EH (cell line): Measurements from ENCODE around the gene TMEM134.
"Not testable (repeated sequence)": the region's sequence is repeated elsewhere in the genome, so short reads cannot be mapped to it uniquely, and the experiment has no call there.

Source experiments
- DNase-seq: peaks from one replicate; pipeline ENCODE4 v3.0.0-alpha.2; 2015; ENCODE audit warnings: low read depth

The TMEM134 gene

GRCh38 chr11:67485873-67486361 is 16.9 kb upstream of the TMEM134 start:
- not testable (repeated sequence) for DNase-seq

GRCh38 chr11:67484847-67485311 is 15.8 kb upstream of the TMEM134 start:
- DNase-seq, result no peak

GRCh38 chr11:67483831-67484665 is 15.0 kb upstream of the TMEM134 start:
- no peak for DNase-seq

- DNase-seq, result peak; percentile 98
These were observed 14.1 kb upstream of the TMEM134 start, which contains the start of gene AIP for GRCh38 chr11:67482827-67483798. AIP (plus strand) TSS chr11:67483026; CDS start chr11:67483159, 133 bp downstream.

GRCh38 chr11:67482275-67482826 is 13.3 kb upstream of the TMEM134 start:
- DNase-seq, result no peak

GRCh38 chr11:67477344-67478050 is 8.4 kb upstream of the TMEM134 start:
- not testable (repeated sequence) for DNase-seq

- DNase-seq, result not testable (repeated sequence)
These were observed 7.6 kb upstream of the TMEM134 start for GRCh38 chr11:67476692-67477091.

GRCh38 chr11:67472882-67473281 is 3.8 kb upstream of the TMEM134 start:
- no peak for DNase-seq

GRCh38 chr11:67470337-67471002 is 1.4 kb upstream of the TMEM134 start:
- no peak for DNase-seq

GRCh38 chr11:67469508-67469811 is 409 bp upstream of the TMEM134 start:
- DNase-seq, result no peak

GRCh38 chr11:67468456-67468758 is 644 bp downstream of the TMEM134 start:
- no peak for DNase-seq

- DNase-seq, result no peak
These were observed 995 bp downstream of the TMEM134 start for GRCh38 chr11:67468056-67468455.

GRCh38 chr11:67466962-67467771 is 1.9 kb downstream of the TMEM134 start:
- DNase-seq, result no peak

- no peak for DNase-seq
These were observed 2.7 kb downstream of the TMEM134 start for GRCh38 chr11:67466367-67466766.

- DNase-seq, result peak; percentile 49
These were observed 3.5 kb downstream of the TMEM134 start for GRCh38 chr11:67465530-67465929.

GRCh38 chr11:67465189-67465510 is 3.9 kb downstream of the TMEM134 start:
- no peak for DNase-seq

GRCh38 chr11:67464411-67465188 is 4.5 kb downstream of the TMEM134 start:
- DNase-seq, result peak; percentile 81

- DNase-seq, result peak; percentile 12
These were observed 5.2 kb downstream of the TMEM134 start for GRCh38 chr11:67463680-67464410.

- DNase-seq, result no peak
These were observed 5.9 kb downstream of the TMEM134 start for GRCh38 chr11:67463186-67463585.
